Activated CD8-positive, alpha-beta memory T cell treated with anti-CD3 and anti-CD28 coated beads for 4 hours (primary cell): ENCODE results near the gene GJA3.
"Not testable (repeated sequence)": the region's sequence is repeated elsewhere in the genome, so short reads cannot be mapped to it uniquely, and the experiment has no call there.

Experiments used
- DNase-seq, 2 donors: peaks; one replicate each; pipeline ENCODE4 v3.0.0-alpha.2; 2020; ENCODE audit warnings: low read depth in 2 of 2

The GJA3 gene

DNA sequence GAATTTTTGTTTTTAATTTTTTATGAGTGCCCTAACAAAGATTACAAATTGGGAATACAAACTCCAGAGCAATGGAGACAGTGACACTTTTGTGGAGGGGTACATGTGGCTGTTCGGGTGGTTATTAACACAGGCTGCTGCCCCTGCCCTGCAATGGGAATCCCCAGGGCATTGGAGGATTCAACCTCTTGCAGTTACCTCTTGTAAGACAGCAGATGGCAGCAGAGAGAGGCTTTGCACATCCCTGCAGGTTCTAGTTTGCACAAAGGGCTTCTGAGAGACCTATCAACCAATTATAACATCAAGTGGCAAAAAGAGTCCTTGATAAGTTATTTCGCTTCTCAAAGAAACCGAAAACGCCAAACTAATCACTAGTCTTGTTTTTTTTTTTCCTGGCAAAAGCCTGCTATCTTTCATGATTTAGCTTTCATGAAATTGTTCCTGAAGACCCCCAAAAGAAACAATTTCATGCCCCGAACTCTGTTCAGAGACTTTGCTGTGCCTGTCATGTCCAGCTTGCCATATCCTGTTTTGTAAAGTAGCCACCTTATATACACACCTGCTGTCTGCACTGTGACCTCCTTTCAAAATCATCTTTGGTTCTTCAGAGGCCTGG lies 21.5 kb upstream of the GJA3 start:
- DNase-seq = no peak

DNA sequence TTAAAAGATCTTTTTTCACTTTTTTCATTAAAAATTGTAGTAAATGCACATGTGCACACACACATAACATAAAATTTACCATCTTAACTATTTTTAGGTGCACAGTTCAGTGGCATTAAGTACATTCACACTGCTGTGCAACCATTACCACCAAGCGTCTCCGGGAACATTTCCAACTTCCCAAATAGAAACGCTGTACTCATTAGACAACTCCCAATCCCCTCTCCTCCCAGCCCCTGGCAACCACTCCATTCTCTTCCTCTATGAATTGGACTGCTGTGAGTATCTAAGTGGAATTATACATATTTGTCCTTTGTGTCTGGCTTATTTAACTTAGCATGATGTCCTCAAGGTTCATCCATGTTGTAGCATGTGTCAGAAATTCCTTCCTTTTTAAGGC lies 20.3 kb upstream of the GJA3 start:
- no peak for DNase-seq

DNA sequence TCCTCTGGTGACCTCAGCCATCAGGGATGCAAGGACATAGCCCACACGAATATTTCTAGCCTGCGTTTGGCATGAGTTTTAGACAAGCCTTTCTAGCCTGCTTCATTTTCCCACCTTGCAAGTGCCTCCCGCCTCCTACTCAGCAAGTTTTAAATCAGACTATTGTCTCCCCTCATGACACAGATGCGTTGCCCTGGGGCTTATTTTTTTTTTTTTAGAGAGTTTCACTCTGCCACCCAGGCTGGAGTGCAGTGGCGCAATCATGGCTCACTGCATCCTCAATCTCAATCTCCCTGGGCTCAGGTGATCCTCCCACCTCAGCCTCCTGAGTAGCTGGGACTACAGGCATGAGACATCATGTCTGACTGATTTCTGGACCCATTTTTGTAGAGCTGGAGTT lies 17.3 kb upstream of the GJA3 start:
- DNase-seq = no peak

DNA sequence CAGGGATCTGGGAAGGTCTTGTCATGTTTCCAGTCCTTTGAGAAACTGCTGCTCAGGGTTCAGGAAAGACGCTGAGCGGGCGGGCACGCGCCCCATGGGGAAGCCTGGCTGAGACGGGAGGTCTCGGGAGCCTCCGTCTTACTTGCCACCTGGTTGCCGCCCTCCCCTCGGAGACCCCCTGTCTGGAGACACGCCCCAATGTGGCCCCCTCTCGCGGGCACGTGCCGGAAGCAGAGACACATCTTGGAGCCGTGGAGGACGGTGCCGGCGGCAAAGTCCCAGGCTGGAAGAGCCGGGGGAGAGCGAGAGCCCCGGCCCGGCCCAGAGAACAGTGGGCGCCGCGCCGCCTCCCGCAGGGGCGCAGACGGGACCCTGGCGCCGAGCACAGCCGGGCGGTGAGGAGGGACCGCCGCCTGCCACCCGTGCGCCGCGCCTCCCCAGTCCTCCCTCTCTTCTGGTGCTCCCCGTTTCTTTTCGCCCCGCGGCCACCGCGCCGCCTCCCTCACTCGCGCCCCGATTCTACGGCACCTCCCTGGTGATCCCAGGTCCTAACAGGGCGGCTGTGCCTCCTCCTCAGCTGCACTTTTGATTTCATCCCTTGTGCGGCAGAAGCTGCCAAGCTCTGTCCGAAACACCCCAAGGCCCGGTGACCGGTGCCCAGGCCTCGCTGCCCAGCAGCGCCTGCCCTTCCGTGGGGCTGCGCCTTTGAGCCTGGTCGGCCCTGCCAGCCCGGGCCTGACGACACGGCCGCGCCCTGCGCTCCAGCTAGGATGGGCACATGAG lies 16.4 kb upstream of the GJA3 start:
- DNase-seq = no peak

DNA sequence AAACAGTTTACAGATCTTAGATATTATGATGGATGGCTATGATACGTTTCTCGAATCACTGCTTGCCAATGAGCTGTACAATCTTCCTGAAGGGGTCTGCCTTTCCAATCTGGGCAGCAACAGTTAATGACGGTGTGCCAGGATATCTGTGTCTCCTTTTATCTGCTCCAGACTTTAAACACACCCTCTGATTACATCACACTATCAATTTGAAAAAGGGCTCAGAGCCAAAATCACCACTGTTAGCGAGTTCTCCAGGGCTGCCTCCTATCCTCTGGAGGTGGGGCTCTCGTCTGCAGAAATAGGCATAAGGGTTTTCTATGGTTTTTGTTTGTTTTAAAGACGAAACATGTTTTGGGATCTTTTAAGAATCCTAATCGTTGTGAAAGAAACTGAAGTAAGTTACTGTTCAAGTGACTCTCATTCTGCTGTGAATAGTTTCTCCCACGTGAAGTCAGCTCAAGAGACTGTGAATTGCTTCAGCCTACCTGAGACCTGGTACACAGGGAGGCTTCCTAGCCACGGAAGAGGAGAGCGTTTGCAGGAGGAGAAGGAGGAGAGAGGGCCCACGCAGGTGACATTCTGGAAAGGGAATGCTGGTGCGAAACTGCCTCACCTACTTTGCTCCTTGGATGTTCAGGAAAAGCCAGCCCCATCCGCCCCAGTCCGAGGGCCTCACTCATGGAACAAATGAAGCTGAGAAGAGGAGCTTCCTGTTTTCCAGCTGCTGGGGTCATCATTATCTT lies 15.2 kb upstream of the GJA3 start:
- DNase-seq = no peak

DNA sequence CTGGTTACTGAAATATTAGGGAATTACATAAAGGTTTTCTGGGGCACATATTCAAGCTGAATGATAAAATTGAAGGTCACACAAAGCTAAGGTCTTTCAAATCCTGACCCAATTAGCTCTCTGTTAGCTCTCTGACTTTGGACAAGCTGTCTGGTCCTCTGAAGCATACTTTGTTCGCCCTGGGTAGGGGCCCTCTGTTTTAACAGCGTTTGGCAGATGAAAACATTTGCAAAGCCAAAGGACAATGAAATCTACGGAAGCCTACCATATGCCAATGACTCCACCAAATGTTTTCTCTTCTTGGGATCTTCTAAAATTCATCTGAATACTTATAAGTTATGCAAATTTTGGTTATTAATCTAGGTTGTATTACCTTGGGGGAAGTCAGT lies 14.5 kb upstream of the GJA3 start:
- no peak for DNase-seq

DNA sequence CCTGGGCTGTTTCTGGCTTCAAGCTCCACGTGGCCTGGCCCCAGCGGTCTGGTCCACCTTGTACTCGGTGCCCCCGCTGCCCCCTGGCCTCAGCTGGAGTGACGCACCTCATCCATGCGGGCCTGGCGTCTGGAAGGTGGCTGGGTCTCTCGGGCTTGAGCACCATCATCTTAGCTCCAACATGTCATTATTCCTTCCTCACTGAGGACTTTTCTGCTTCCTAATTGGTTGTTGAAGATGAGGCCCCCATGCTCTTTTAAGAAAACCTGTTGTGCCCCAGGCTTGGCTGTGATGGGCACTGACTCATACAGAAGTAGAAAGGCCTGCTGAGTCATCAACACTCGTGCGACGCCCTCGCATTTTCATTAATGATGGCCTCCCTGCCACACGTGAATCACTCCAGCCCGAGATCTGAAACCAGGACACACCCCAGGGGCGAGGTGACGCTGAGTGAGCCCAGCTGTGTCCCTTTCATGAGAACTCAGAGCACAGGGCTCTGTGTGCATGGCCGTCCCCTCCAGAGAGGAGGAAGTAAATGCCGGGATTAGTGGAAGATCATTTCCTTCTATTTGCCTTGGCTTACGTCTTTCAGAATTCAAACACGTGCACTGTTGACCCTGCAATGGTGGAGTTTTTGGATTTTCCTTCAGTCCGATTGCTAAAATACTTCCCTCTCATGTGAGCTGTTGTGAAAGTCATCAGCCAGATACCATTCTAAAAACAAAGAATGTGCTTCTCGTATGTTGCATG lies 14.0 kb upstream of the GJA3 start:
- peak; percentile 40 to 63 for DNase-seq

DNA sequence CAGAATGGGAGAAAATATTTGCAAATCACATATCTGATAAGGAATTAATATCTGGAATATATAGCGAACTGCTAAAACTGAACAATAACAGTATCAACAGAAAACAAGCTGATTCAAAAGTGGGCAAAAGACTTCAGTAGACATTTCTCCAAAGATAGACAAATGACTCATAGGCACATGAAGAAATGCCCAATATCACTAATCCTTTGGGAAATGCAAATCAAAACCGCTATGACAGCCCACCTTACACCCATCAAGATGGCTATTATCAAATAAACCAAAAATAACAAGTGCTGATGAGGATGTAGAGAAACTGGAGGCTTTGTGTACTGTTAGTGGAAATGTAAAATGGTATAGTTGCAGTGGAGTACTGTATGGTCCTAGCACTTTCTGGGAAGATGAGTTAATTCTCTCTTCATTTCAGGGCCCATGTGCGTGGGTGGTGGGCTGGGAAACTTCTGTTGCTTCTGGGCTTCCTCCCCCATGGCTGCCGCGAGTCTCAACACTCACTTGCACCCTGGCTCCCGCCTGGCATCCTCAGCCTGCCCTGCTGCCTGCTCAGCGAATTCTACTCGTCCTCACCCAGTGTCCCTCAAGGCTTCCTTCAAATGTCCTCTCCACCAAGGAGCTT lies 12.4 kb upstream of the GJA3 start:
- DNase-seq = no peak

DNA sequence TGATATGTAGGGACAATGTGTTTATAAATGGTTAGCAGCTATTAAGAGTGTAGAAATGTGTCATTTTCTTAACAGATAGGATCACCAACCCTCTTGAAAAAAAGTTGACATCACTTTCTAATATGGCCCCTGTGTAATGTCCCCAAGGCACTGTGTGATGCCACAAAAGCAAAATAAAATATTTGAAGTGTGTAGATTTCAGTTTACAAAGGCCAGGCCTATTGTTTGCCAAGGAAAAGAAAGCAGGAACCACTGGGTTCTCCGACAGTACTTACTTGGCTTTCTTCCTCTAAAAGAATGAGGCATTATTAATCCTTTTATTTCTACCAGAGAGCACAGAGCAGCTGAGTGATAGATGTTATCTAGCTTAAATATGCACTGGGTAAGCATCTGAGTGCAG lies 10.5 kb upstream of the GJA3 start:
- no peak for DNase-seq

DNA sequence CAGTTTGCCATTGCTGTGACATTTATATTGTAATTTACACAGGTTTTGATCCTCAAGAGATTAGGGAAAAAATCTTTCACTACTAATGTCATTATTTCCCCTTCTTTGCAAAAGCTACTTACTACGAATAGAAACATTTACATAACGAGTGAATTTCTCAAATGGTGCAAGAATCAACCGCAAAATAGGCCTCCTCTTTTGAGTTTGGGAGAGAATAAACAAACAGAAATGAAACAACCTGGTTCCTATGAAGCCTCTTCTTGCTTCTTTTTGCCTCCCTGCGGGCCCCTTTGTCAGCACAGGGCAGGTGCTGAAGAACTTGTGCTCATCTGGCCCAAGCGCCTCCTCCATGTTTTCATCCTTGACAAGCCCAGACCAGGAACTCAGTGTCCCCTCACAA lies 10.1 kb upstream of the GJA3 start:
- DNase-seq = no peak

DNA sequence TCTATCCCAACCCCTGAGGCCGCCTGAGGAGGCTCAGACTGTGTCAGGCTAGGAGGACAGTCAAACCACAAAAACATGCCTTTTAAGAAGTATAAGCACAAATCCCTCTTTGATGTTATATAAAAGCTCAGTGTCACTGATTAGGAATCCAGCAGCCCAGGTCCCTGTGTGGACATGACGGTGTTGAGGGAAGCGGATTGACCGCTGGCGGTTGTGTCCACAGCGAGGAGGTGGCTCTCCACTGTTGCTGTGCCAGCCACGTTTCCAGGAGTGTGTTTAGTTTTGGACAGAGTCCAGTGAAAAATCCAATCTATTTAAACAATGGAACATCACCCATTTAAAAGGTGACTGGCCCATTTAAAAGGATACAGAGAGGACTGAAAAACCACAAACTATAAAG lies 7.5 kb upstream of the GJA3 start:
- no peak for DNase-seq

DNA sequence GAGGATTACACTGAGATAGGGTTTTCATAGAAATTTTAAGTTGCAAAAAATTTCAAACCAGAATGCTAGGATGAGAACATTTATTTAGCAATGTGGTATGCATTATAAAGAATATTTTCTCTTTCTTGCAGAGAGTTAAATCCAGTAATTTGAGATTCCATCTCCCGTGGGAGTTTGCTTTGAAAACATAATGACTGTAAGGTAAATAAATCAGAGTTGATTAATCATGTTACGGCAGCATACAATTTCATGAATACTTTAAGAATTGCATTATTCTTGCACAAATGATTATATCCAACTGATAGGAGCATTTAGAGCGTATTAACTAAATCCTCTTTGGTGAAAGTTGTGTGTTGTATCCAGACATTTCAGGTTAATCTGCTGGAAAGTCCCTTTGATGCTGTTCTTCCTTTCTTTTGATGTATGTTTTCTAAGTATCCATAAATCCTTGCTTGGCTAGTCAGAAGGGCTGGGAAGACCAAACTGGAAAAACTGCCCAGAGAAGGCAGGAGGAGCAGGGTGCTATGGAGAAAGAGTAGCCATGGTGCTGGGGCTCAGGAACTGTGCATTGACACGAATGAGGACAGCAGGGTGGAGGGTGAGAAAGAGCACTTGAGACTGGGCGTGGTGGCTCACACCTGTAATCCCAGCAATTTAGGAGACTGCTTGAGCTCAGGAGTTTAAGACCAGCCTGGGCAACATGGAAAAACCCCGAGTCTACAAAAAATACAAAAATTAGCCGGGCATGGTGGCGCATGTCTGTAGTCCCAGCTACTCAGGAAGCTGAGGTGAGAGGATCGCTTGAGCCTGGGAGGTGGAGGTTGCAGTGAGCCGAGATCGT lies 4.8 kb upstream of the GJA3 start:
- no peak for DNase-seq

DNA sequence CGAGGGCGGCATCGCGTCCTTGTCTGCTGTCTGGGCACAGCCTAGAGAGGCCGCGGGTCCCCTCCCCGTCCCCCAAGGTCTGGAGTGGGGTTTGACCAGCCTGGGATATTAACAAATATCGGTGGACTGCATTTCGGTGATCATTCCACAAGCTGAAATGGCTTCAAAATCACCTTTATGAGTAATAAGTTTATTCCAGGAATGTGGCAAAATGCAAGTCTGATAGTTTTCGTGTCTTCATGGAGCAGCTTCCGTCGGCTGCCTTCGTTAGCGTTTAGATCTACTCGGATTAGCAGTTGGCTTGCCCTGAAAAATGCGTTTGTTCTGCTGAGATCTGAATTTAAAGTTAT lies 1.1 kb upstream of the GJA3 start:
- no peak for DNase-seq

DNA sequence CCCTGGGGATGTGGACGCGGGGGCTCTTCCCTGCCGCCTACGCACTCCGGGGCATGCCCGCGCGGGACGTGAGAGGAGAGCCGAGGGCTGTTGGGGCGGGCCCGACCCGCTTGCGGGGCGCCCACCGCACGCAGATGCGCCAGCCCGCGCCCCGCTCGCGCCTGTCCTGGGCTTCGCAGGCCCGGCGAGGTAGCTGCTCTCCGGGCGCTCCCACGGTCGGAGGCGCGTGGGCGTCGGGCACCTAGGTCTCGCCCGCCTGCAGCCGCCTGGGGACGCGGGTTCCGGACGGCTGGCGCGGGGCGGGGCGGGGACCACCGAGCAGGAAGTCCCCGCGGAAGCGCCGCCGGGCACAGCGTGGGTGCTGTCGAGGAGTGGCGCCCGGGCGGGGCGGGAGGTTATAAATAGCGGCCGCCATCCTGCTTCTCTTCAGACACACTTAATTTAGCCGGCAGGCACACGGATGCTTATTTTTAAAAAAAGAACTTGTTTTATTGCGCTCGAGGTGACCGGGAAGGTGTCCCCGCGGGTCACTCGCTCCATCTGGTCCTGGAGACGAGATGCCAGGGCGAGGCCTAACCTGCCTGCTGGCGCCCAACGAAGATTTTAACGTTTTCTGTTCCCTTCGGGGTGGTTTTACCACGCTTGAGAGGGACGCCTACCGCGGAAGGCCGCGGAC lies 561 bp upstream of the GJA3 start:
- DNase-seq = peak; percentile 32 to 41

DNA sequence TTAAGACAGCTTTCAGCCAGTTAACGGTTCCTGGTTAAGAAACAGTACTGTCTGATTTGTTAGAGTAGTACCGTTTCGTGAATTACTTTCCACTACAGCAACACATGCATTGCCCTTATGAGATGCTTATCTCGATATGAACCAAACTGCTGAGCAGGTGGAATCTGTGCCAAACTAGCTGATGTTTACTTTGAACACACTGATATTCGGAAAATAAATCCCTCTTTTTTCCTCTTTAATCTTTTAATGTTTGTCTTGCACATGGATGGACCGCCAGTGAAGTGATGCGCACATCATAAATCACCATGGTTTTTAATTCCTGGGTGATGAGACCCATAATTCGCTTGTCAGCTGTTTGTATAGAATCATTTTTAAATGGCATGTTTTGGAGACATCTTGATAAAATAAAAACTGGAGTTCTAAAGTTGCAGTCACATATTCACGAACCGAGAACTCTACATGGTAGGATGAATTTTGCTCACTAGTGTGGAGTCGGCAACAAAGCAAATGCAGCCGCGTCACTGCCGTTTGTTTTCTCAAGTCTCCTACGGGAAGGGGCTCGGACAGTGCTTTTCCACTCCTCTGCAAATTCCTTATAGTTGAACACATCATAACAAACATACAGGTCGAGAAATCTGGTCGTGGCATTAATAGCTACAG lies 1.1 kb downstream of the GJA3 start:
- no peak for DNase-seq

DNA sequence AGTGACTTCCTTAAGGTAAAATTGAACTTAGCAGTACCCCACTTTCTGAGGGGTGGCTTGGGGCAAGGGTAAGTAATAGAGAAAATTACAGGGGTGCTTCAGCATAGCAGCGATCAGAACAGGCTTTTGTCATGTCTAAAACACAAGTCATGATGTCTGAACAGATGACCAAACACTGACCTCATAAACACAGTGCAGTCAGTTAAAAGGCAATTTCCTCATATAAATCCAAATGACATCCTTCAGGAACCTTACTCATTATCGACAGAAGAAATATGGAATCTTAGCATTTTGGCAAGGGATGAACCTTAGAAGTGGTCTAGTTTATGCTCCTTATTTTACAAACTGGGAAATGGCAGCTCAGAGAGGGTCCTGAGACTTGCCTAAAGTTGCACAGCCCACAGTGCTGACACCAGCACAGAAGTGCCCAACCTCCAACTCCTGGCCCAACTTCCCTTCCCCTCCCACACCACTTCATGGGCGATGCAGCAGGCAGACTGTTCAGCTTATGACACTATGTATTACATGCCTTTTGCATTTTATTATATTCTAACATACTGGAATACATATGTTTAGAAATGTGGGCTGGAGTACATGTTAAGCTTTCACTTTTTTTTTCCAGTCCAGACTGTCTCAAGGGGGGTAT lies 3.6 kb downstream of the GJA3 start:
- no peak for DNase-seq

DNA sequence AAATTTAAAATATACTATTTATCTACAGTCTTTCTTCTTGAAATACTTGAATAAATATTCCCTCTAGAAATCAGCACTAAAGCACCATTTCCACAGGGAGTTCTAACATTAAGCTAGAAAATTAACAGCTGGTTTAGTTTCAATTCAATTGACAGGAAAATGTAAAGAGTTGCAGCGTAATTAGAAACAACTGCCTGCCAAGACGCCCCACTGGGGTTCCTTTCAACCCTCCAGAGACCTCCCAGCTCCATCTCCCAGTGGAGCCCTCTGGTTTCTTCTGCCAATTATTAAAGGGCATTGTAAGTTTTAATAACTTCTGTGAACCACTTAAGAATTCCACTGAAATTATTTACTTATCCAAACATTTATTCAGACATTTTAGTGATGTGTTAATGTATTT lies 4.2 kb downstream of the GJA3 start:
- DNase-seq = no peak

DNA sequence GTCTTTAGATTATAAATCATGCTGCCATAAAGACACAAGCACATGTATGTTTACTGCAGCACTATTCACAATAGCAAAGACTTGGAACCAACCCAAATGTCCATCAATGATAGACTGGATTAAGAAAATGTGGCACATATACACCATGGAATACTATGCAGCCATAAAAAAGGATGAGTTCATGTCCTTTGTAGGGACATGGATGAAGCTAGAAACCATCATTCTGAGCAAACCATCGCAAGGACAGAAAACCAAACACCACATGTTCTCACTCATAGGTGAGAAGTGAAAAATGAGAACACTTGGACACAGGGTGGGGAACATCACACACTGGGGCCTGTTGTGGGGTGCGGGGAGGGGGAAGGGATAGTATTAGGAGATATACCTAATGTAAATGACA lies 7.6 kb downstream of the GJA3 start:
- DNase-seq = not testable (repeated sequence)

DNA sequence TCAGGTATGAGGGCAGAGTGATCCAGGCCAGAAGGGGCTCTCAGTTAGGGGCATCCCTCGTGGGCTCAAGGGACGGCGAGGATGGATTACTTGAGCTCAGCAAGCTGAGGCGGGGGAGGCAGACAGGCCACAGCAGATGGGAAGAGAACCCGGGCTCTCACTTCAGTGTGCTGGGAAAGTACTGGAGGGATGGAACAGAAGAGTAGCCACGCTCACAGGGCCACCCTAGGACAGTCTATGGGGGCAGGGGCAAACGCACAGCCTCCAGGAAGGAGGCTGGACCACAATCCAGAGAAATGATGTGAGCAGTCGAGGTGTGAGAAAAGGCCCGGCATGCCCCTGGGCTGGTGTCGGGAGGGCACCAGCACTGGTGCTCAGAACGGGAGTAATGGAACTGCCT lies 9.2 kb downstream of the GJA3 start:
- DNase-seq = no peak
